Measurements from ENCODE around the gene ZDHHC6.

- TF ChIP-seq CTCF (IDR thresholded peaks at IDR 0.05) (no peak), POLR2A (IDR thresholded peaks at IDR 0.05) (no peak)
Observed at GRCh38 chr10:112390125-112390703, 56.5 kb downstream of the ZDHHC6 start.
